HL-60 (cell line): ENCODE measurements around the gene C14orf180.

ENCODE experiments used
- DNase-seq, 2 experiments: peaks; one replicate each; pipeline ENCODE4 v3.0.0-alpha.2; 2010 to 2020; ENCODE audit warnings: low read depth in 1 of 2, low spot score in 1 of 2
- H3K27ac ChIP-seq: fragments of 250-450 bp; sonication (Bioruptor Pico); replicated peaks from 2 replicates; pipeline ENCODE4 v1.5.1; 2020; ENCODE audit warnings: mild to moderate bottlenecking, moderate library complexity
- H3K27me3 ChIP-seq: fragments of 250-450 bp; sonication (Bioruptor Pico); 2 replicates; pipeline ENCODE4 v1.5.1; 2021; ENCODE audit warnings: mild to moderate bottlenecking, moderate library complexity; ENCODE audit not compliant: insufficient read depth, poor library complexity, severe bottlenecking
- H3K4me3 ChIP-seq: replicated peaks from 2 replicates; pipeline ENCODE4 v1.5.1; 2011; ENCODE audit warnings: mild to moderate bottlenecking, control low read depth, low read length; ENCODE audit not compliant: insufficient read depth
- GABPA ChIP-seq: IDR thresholded peaks from 2 replicates; pipeline ENCODE4 v1.6.1; 2012; ENCODE audit warnings: low read depth
- POLR2AphosphoS5 ChIP-seq: IDR thresholded peaks from 2 replicates; pipeline ENCODE4 v1.6.1; 2012; ENCODE audit warnings: low read depth
- SPI1 ChIP-seq: IDR thresholded peaks from 2 replicates; pipeline ENCODE4 v1.6.1; 2012; ENCODE audit warnings: low read depth, mild to moderate bottlenecking, borderline replicate concordance
- TF ChIP-seq, protein P1 (sequence below): IDR thresholded peaks from one replicate; pipeline ENCODE4 v1.5.1; 2011; ENCODE audit warnings: low read length, control low read depth, inconsistent platforms; ENCODE audit not compliant: insufficient read depth
- TF ChIP-seq, protein P2 (sequence below): IDR thresholded peaks from 2 replicates; pipeline ENCODE4 v1.6.1; 2012; ENCODE audit warnings: low read depth; ENCODE audit not compliant: insufficient replicate concordance

C14orf180 gene

DNA sequence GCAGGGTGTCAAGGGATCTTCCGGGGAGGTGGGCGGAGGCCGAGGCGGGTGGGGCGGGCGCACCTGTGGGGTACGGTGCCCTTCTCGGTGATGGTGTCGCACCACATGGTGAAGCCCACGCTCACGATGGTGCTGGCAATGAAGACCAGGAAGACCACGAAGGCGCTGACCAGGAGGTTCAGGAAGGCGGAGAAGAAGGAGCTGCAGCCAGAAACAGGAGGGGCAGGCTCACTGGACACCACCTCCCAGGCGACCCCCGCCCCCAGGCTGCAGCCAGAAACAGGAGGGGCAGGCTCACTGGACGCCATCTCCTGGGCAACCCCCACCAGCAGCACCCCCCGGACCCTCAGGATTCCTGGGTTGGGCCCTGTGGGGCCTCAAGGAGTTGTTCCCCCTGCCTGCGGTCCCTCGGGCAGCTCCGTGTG is 17.4 kb downstream of the C14orf180 start:
- TF ChIP-seq POLR2AphosphoS5 (no peak), GABPA (no peak), SPI1 (no peak)
- TF ChIP-seq, protein P1, sequence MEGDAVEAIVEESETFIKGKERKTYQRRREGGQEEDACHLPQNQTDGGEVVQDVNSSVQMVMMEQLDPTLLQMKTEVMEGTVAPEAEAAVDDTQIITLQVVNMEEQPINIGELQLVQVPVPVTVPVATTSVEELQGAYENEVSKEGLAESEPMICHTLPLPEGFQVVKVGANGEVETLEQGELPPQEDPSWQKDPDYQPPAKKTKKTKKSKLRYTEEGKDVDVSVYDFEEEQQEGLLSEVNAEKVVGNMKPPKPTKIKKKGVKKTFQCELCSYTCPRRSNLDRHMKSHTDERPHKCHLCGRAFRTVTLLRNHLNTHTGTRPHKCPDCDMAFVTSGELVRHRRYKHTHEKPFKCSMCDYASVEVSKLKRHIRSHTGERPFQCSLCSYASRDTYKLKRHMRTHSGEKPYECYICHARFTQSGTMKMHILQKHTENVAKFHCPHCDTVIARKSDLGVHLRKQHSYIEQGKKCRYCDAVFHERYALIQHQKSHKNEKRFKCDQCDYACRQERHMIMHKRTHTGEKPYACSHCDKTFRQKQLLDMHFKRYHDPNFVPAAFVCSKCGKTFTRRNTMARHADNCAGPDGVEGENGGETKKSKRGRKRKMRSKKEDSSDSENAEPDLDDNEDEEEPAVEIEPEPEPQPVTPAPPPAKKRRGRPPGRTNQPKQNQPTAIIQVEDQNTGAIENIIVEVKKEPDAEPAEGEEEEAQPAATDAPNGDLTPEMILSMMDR = no peak
- TF ChIP-seq, protein P2, sequence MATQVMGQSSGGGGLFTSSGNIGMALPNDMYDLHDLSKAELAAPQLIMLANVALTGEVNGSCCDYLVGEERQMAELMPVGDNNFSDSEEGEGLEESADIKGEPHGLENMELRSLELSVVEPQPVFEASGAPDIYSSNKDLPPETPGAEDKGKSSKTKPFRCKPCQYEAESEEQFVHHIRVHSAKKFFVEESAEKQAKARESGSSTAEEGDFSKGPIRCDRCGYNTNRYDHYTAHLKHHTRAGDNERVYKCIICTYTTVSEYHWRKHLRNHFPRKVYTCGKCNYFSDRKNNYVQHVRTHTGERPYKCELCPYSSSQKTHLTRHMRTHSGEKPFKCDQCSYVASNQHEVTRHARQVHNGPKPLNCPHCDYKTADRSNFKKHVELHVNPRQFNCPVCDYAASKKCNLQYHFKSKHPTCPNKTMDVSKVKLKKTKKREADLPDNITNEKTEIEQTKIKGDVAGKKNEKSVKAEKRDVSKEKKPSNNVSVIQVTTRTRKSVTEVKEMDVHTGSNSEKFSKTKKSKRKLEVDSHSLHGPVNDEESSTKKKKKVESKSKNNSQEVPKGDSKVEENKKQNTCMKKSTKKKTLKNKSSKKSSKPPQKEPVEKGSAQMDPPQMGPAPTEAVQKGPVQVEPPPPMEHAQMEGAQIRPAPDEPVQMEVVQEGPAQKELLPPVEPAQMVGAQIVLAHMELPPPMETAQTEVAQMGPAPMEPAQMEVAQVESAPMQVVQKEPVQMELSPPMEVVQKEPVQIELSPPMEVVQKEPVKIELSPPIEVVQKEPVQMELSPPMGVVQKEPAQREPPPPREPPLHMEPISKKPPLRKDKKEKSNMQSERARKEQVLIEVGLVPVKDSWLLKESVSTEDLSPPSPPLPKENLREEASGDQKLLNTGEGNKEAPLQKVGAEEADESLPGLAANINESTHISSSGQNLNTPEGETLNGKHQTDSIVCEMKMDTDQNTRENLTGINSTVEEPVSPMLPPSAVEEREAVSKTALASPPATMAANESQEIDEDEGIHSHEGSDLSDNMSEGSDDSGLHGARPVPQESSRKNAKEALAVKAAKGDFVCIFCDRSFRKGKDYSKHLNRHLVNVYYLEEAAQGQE = no peak
- no peak for DNase-seq
- H3K27me3 ChIP-seq = no peaks in the 10 kb centered on the region

GRCh38 chr14:104597576-104597975 is 18.0 kb downstream of the C14orf180 start:
- TF ChIP-seq, protein P2 = no peak
- TF ChIP-seq, protein P1 = no peak
- no peak for TF ChIP-seq GABPA
- no peak for TF ChIP-seq POLR2AphosphoS5
- no peak for TF ChIP-seq SPI1
- H3K27me3 ChIP-seq = no peaks in the 10 kb centered on the region
- H3K27ac ChIP-seq = no peak overlapping the region
- DNase-seq = no peak
- H3K4me3 ChIP-seq = no peak overlapping the region

More for the DNA sequence above, 17.4 kb downstream of the C14orf180 start:
- H3K27ac ChIP-seq = no peak overlapping the region
- H3K4me3 ChIP-seq = no peak overlapping the region

GRCh38 chr14:104598039-104598909 is 18.7 kb downstream of the C14orf180 start:
- Histone ChIP-seq H3K27ac (no peak overlapping the region), H3K4me3 (no peak overlapping the region), H3K27me3 (no peaks in the 10 kb centered on the region)
- no peak for DNase-seq
- TF ChIP-seq SPI1 (no peak), POLR2AphosphoS5 (no peak), GABPA (no peak)
- TF ChIP-seq, protein P1 = no peak
- TF ChIP-seq, protein P2 = no peak
